HepG2 (cell line): ENCODE data around the gene LRRC8D. TPM values are rescaled to one million over a fixed set of nuclear protein-coding genes. Genes with fewer than 3 reads are reported as not detected.

Source experiments
- BCL6 ChIP-seq: IDR thresholded peaks from 2 replicates; pipeline ENCODE4 v1.6.1; 2016; ENCODE audit warnings: missing genetic modification reagents, missing compliant biosample characterization
- DMTF1 ChIP-seq: sonication (generic); formaldehyde crosslinking; IDR thresholded peaks from 2 replicates; pipeline ENCODE4 v1.4.0; 2020; ENCODE audit warnings: mild to moderate bottlenecking, missing genetic modification reagents
- HMGXB4 ChIP-seq, 2 experiments: sonication (generic) in 1 of 2; formaldehyde crosslinking in 1 of 2; IDR thresholded peaks; 2 replicates each; pipeline versions ENCODE4 v1.4.0 to v1.6.1; 2018 to 2020; ENCODE audit warnings: missing genetic modification reagents in 2 of 2, borderline replicate concordance in 1 of 2, low read depth in 1 of 2, mild to moderate bottlenecking in 1 of 2, missing biosample characterization in 1 of 2
- IKZF4 ChIP-seq: sonication (generic); formaldehyde crosslinking; IDR thresholded peaks from 2 replicates; pipeline ENCODE4 v1.5.1; 2020; ENCODE audit warnings: borderline replicate concordance, mild to moderate bottlenecking, low read depth, missing genetic modification reagents; ENCODE audit errors: not compliant biosample characterization
- KDM6A ChIP-seq: IDR thresholded peaks from 2 replicates; pipeline ENCODE4 v1.6.1; 2016; ENCODE audit warnings: low read depth
- MYPOP ChIP-seq: sonication (generic); formaldehyde crosslinking; IDR thresholded peaks from 2 replicates; pipeline ENCODE4 v1.8.1; 2023; ENCODE audit warnings: mild to moderate bottlenecking, moderate library complexity, missing genetic modification reagents
- NFAT5 ChIP-seq: sonication (generic); formaldehyde crosslinking; IDR thresholded peaks from 2 replicates; pipeline ENCODE4 v1.4.0; 2020; ENCODE audit warnings: missing genetic modification reagents
- RARA ChIP-seq: IDR thresholded peaks from 2 replicates; pipeline ENCODE4 v1.6.1; 2016; ENCODE audit warnings: missing genetic modification reagents, missing compliant biosample characterization
- RFXAP ChIP-seq: sonication (generic); formaldehyde crosslinking; IDR thresholded peaks from 2 replicates; pipeline ENCODE4 v1.4.0; 2020; ENCODE audit warnings: missing genetic modification reagents, borderline replicate concordance
- SIX1 ChIP-seq: sonication (generic); formaldehyde crosslinking; IDR thresholded peaks from 2 replicates; pipeline ENCODE4 v1.4.0; 2020; ENCODE audit warnings: missing genetic modification reagents, borderline replicate concordance
- TCF7 ChIP-seq: sonication (generic); IDR thresholded peaks from 2 replicates; pipeline ENCODE4 v1.6.1; 2016; ENCODE audit warnings: antibody characterized with exemption, low read depth
- TCF7L2 ChIP-seq: IDR thresholded peaks from 2 replicates; pipeline ENCODE4 v1.6.1; 2011; ENCODE audit warnings: mild to moderate bottlenecking, low read depth, low read length, moderate library complexity
- THAP11 ChIP-seq: IDR thresholded peaks from 2 replicates; pipeline ENCODE4 v1.6.1; 2016; ENCODE audit warnings: missing biosample characterization, missing genetic modification reagents
- ZBTB42 ChIP-seq: sonication (generic); formaldehyde crosslinking; IDR thresholded peaks from 2 replicates; pipeline ENCODE4 v1.5.0; 2020; ENCODE audit warnings: mild to moderate bottlenecking, missing genetic modification reagents
- ZSCAN21 ChIP-seq: sonication (generic); formaldehyde crosslinking; IDR thresholded peaks from 2 replicates; pipeline ENCODE4 v1.8.0; 2022; ENCODE audit warnings: mild to moderate bottlenecking, missing genetic modification reagents, moderate library complexity, borderline replicate concordance
- ZSCAN30 ChIP-seq: sonication (generic); formaldehyde crosslinking; IDR thresholded peaks from 2 replicates; pipeline ENCODE4 v1.5.0; 2020; ENCODE audit warnings: mild to moderate bottlenecking, missing genetic modification reagents
- polyA plus RNA-seq, 8 experiments: library from polyadenylated mRNA; depleted of rRNA in 3 of 8; stranded (reverse) in 7 of 8; unstranded in 1 of 8; fragments of >200 nt; fragmentation: Illumina TruSeq in 4 of 8; extraction: Trizol in 4 of 8; gene quantifications; 2 replicates each; pipeline versions ENCODE4 v1.2.1 to v1.2.3, GENCODE V29; 2011 to 2016; ENCODE audit warnings: low read depth in 4 of 8, missing spikeins in 1 of 8, mixed read lengths in 1 of 8; ENCODE audit not compliant: insufficient read depth in 1 of 8
- total RNA-seq, 5 experiments: library from RNA; depleted of rRNA; stranded (reverse); fragments of >200 nt; fragmentation: Illumina TruSeq; extraction: Trizol; gene quantifications; 2 replicates each; pipeline ENCODE4 v1.2.3, GENCODE V29; 2016; ENCODE audit warnings: low read depth in 1 of 5
- TF ChIP-seq, protein P1 (sequence below): sonication (generic); formaldehyde crosslinking; conservative IDR thresholded peaks from 2 replicates; pipeline ENCODE4 v1.8.1; 2023; ENCODE audit warnings: missing genetic modification reagents

The LRRC8D gene
- total and polyA plus RNA-seq, 2 of the 13 experiments (the other 11 are each of a cell fraction or from before 2014, with no cell fraction given): 29.9 to 45.5 TPM

DNA sequence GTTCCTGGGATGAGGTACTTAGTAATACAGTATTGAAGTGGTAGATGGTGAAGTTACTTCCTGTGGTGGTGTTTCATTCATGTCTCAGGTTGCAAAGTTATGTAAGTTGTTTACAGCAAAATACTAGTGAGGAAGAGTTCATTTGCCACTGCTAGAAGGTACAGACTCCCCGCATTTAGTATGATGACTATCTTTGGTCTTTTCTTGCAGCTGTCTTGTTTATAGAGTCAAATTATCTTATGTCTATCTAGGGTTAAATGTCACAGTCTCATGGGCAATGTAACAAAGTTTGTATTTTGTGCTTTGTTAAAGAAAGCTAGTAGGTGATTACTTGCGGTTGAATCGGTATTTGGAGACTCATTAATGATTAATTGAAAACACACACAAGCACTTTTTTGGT, 50.2 kb downstream of the LRRC8D start (continued):
- TF ChIP-seq, protein P1, sequence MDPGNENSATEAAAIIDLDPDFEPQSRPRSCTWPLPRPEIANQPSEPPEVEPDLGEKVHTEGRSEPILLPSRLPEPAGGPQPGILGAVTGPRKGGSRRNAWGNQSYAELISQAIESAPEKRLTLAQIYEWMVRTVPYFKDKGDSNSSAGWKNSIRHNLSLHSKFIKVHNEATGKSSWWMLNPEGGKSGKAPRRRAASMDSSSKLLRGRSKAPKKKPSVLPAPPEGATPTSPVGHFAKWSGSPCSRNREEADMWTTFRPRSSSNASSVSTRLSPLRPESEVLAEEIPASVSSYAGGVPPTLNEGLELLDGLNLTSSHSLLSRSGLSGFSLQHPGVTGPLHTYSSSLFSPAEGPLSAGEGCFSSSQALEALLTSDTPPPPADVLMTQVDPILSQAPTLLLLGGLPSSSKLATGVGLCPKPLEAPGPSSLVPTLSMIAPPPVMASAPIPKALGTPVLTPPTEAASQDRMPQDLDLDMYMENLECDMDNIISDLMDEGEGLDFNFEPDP: no peak
- TF ChIP-seq BCL6 (CRISPR knock-in tag) (peak; percentile 59), DMTF1 (CRISPR knock-in tag) (no peak), NFAT5 (no peak), IKZF4 (CRISPR knock-in tag) (no peak), ZSCAN30 (CRISPR knock-in tag) (no peak), MYPOP (CRISPR knock-in tag) (no peak; the same call in 1 of the 2 replicates), KDM6A (CRISPR knock-in tag) (peak; percentile 15; the same call in 1 of the 2 replicates), SIX1 (peak; percentile 94), TCF7 (peak; percentile 39), THAP11 (CRISPR knock-in tag) (0 out of 2 replicates have a peak, but pooled peaks have one; percentile 21), HMGXB4 (CRISPR knock-in tag; IDR thresholded peaks at IDR 0.05; ENCODE audit: borderline replicate concordance in 1 of 2, low read depth in 1 of 2) (no peak), RARA (peak; percentile 36), RFXAP (CRISPR knock-in tag) (no peak), TCF7L2 (0 out of 2 replicates have a peak, but pooled peaks have one; percentile 35), ZBTB42 (no peak), ZSCAN21 (CRISPR knock-in tag) (no peak)
